ENCODE results near the gene PRRG4.
"Not testable (repeated sequence)": the region's sequence is repeated elsewhere in the genome, so short reads cannot be mapped to it uniquely, and the experiment has no call there.

The PRRG4 gene

GRCh38 chr11:32830413-32830738 lies 649 bp downstream of the PRRG4 start:
- no peak for DNase-seq (ENCODE audit: low read depth in 1 of 2, low spot score in 1 of 2)

GRCh38 chr11:32830796-32831195 lies 1.1 kb downstream of the PRRG4 start:
- DNase-seq (ENCODE audit: low read depth in 1 of 2, low spot score in 1 of 2): no peak

- DNase-seq (ENCODE audit: low read depth in 1 of 2, low spot score in 1 of 2): no peak
Measured at GRCh38 chr11:32831221-32831620, 1.5 kb downstream of the PRRG4 start.

GRCh38 chr11:32833921-32834320 lies 4.2 kb downstream of the PRRG4 start:
- DNase-seq (ENCODE audit: low read depth in 1 of 2, low spot score in 1 of 2): no peak

- DNase-seq (ENCODE audit: low read depth in 1 of 2, low spot score in 1 of 2): no peak
Measured at GRCh38 chr11:32836946-32837345, 7.2 kb downstream of the PRRG4 start.

- DNase-seq (ENCODE audit: low read depth in 1 of 2, low spot score in 1 of 2): no peak
Measured at GRCh38 chr11:32838505-32839274, 9.0 kb downstream of the PRRG4 start.

- no peak for DNase-seq (ENCODE audit: low read depth in 1 of 2, low spot score in 1 of 2)
Measured at GRCh38 chr11:32839308-32839707, 9.6 kb downstream of the PRRG4 start.

GRCh38 chr11:32840587-32840986 lies 10.9 kb downstream of the PRRG4 start:
- DNase-seq (ENCODE audit: low read depth in 1 of 2, low spot score in 1 of 2): no peak

- DNase-seq (ENCODE audit: low read depth in 1 of 2, low spot score in 1 of 2): no peak
Measured at GRCh38 chr11:32843544-32843943, 13.8 kb downstream of the PRRG4 start.

- DNase-seq (ENCODE audit: low read depth in 1 of 2, low spot score in 1 of 2): no peak
Measured at GRCh38 chr11:32847511-32847910, 17.8 kb downstream of the PRRG4 start.

GRCh38 chr11:32849761-32850160 lies 20.0 kb downstream of the PRRG4 start:
- no peak for DNase-seq (ENCODE audit: low read depth in 1 of 2, low spot score in 1 of 2)

GRCh38 chr11:32851251-32851650 lies 21.5 kb downstream of the PRRG4 start:
- DNase-seq (ENCODE audit: low read depth in 1 of 2, low spot score in 1 of 2): no peak

- DNase-seq (ENCODE audit: low read depth in 1 of 2, low spot score in 1 of 2): no peak
Measured at GRCh38 chr11:32852207-32852606, 22.5 kb downstream of the PRRG4 start.

GRCh38 chr11:32855601-32856000 lies 25.9 kb downstream of the PRRG4 start:
- DNase-seq (ENCODE audit: low read depth in 1 of 2, low spot score in 1 of 2): no peak

- no peak for DNase-seq (ENCODE audit: low read depth in 1 of 2, low spot score in 1 of 2)
Measured at GRCh38 chr11:32858731-32859130, 29.0 kb downstream of the PRRG4 start.

GRCh38 chr11:32861850-32862577 lies 32.3 kb downstream of the PRRG4 start:
- no peak for DNase-seq (ENCODE audit: low read depth in 1 of 2, low spot score in 1 of 2)

GRCh38 chr11:32864555-32864954 lies 34.8 kb downstream of the PRRG4 start:
- no peak for DNase-seq (ENCODE audit: low read depth in 1 of 2, low spot score in 1 of 2)

- not testable (repeated sequence) for DNase-seq (ENCODE audit: low read depth in 1 of 2, low spot score in 1 of 2)
Measured at GRCh38 chr11:32868752-32869151, 39.0 kb downstream of the PRRG4 start.

GRCh38 chr11:32870676-32871075 lies 40.9 kb downstream of the PRRG4 start:
- DNase-seq (ENCODE audit: low read depth in 1 of 2, low spot score in 1 of 2): no peak

- DNase-seq (ENCODE audit: low read depth in 1 of 2, low spot score in 1 of 2): no peak
Measured at GRCh38 chr11:32874132-32874531, 44.4 kb downstream of the PRRG4 start.

- no peak for DNase-seq (ENCODE audit: low read depth in 1 of 2, low spot score in 1 of 2)
Measured at GRCh38 chr11:32881286-32881685, 51.6 kb downstream of the PRRG4 start.

GRCh38 chr11:32883421-32883820 lies 53.7 kb downstream of the PRRG4 start:
- DNase-seq (ENCODE audit: low read depth in 1 of 2, low spot score in 1 of 2): no peak

- no peak for DNase-seq (ENCODE audit: low read depth in 1 of 2, low spot score in 1 of 2)
Measured at GRCh38 chr11:32884023-32884422, 54.3 kb downstream of the PRRG4 start.
